ENCODE data around the gene DLX5. TPM values are rescaled to one million over a fixed set of nuclear protein-coding genes. Genes with fewer than 3 reads are reported as not detected.

The DLX5 gene
- total and polyA plus RNA-seq, 4 donors = 1.1 to 1.4 TPM; not detected in 2

DNA sequence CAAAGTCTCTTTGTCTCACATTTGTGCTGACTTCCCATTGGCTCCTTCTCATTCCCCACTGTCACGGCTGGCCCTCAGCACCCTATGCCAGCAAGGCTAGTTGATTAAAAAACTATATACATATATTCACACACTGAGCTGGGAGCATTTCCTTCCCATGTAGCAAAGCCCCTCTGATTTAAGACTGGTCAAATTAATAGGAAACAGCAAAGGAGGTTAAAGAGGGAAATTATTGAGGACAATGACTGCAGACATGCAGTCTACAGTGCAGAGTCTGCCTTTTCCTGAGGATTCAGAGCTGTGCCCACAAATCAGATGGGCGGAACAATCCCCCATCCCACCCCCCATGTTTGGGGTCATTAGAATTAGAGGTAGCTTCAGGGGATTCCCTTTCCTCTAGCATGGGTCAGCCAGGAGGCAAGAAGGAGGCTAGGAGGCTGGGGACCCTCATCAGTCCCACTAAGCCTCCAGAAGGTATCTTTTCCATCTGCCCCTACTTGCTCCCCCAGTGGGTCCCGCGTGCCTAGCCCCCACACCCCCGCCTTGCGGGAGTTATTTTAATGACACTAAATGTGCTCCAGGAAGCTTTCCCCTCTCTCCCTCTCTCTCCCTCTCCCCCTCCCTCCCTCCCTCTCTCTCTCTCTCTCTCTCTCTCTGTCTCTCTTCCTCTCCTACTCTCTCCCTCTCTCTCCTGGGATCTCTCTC, 29.1 kb downstream of the DLX5 start:
- DNase-seq (no peak), ATAC-seq (ENCODE audit: low FRiP score) (no peak)
- no peaks in the 10 kb centered on the region for H3K36me3 ChIP-seq (ENCODE audit: control insufficient read depth in 1 of 2, insufficient read depth in 2 of 2, low read length in 1 of 2)
- H3K27me3 ChIP-seq (ENCODE audit: control insufficient read depth in 1 of 2, insufficient read depth in 2 of 2, low read length in 1 of 2) = no peaks in the 10 kb centered on the region
- no peak overlapping the region for H3K4me3 ChIP-seq (ENCODE audit: low read length in 2 of 2)
- no peak overlapping the region for H3K27ac ChIP-seq (ENCODE audit: low read depth in 1 of 2, low read length in 2 of 2)
- WGBS, 2 donors = 1 to 8% methylated on average over 6 of the region's 6 CpGs
- no peaks in the 10 kb centered on the region for H3K4me1 ChIP-seq (ENCODE audit: control insufficient read depth in 1 of 2, insufficient read depth in 2 of 2, low read length in 2 of 2)
- intact Hi-C loops (cut with DNase I) = no loop called here
- peaks cover 2% of the 10 kb centered on the region for H3K9me3 ChIP-seq (ENCODE audit: control insufficient read depth, low read length)

DNA sequence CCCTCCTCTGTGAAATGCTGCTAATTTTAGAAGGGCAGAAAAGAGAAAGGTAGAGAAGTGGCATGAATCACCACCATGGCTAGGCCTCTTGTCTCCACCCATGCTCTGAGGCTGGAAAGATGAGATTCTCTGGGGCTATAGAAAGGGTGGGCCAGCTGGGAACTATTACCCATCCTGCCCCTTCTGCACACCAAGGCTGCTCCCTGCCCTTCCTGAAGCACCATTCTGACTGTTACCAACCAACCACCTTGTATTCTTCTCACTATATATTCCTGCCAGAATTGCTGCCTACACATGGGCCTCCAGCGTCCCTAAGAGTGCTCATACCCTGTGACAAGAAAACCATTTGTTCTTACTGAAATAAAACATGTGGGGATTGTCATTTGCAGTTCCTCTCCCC, 30.7 kb downstream of the DLX5 start:
- intact Hi-C loops (cut with DNase I) = no loop called here
- H3K36me3 ChIP-seq (ENCODE audit: control insufficient read depth in 1 of 2, insufficient read depth in 2 of 2, low read length in 1 of 2) = no peaks in the 10 kb centered on the region
- H3K9me3 ChIP-seq (ENCODE audit: control insufficient read depth, low read length) = peaks cover 2% of the 10 kb centered on the region
- 24 to 57% methylated on average over 1 of the region's 1 CpG for WGBS, 2 donors
- no peaks in the 10 kb centered on the region for H3K27me3 ChIP-seq (ENCODE audit: control insufficient read depth in 1 of 2, insufficient read depth in 2 of 2, low read length in 1 of 2)
- no peak overlapping the region for H3K4me3 ChIP-seq (ENCODE audit: low read length in 2 of 2)
- no peak overlapping the region for H3K27ac ChIP-seq (ENCODE audit: low read depth in 1 of 2, low read length in 2 of 2)
- no peaks in the 10 kb centered on the region for H3K4me1 ChIP-seq (ENCODE audit: control insufficient read depth in 1 of 2, insufficient read depth in 2 of 2, low read length in 2 of 2)
- no peak for ATAC-seq (ENCODE audit: low FRiP score)
- no peak for DNase-seq

DNA sequence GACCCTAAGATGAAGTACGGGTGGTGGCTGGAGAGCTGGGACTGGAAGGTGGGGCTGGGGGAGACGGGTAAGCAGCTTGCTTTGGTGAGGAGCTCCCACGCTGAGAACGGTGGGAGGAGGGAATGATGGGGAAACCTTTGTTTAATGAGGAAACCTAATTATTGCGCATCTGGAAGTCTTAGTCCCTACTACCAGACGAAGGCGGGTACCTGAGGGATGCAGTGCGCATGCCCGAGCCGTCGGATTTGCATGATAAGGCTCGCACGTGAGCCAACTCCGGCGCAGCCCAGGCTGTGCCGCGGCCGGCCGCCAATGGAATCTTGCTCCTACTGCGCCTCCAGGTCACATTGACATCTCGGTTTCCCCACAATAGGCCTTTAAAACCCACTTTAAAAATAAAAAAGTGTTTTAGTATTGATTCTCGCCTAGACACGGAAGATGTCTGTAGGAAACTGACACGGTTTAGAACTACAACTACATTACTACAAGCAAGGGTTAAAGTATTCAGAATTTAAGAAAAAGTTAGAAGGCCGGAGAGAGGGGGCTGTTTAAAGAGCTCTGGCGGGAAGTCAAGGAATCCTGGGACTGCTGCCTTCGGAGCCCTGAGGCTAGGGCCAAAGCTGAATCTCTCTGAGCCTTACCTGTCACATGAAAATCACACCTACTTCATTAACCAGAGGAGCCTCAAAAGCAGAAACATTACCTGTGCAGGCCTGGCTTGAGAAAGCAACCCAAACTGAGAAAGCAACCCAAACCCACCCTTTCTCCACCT, 31.4 kb downstream of the DLX5 start:
- H3K9me3 ChIP-seq (ENCODE audit: control insufficient read depth, low read length) = peaks cover 2% of the 10 kb centered on the region
- DNase-seq (no peak), ATAC-seq (ENCODE audit: low FRiP score) (no peak)
- H3K4me3 ChIP-seq (ENCODE audit: low read length in 2 of 2) = no peak overlapping the region
- H3K4me1 ChIP-seq (ENCODE audit: control insufficient read depth in 1 of 2, insufficient read depth in 2 of 2, low read length in 2 of 2) = no peaks in the 10 kb centered on the region
- H3K27me3 ChIP-seq (ENCODE audit: control insufficient read depth in 1 of 2, insufficient read depth in 2 of 2, low read length in 1 of 2) = no peaks in the 10 kb centered on the region
- H3K36me3 ChIP-seq (ENCODE audit: control insufficient read depth in 1 of 2, insufficient read depth in 2 of 2, low read length in 1 of 2) = no peaks in the 10 kb centered on the region
- 7 to 20% methylated on average over 27 of the region's 27 CpGs for WGBS, 2 donors
- intact Hi-C loops (cut with DNase I) = no loop called here
- H3K27ac ChIP-seq (ENCODE audit: low read depth in 1 of 2, low read length in 2 of 2) = no peak overlapping the region

DNA sequence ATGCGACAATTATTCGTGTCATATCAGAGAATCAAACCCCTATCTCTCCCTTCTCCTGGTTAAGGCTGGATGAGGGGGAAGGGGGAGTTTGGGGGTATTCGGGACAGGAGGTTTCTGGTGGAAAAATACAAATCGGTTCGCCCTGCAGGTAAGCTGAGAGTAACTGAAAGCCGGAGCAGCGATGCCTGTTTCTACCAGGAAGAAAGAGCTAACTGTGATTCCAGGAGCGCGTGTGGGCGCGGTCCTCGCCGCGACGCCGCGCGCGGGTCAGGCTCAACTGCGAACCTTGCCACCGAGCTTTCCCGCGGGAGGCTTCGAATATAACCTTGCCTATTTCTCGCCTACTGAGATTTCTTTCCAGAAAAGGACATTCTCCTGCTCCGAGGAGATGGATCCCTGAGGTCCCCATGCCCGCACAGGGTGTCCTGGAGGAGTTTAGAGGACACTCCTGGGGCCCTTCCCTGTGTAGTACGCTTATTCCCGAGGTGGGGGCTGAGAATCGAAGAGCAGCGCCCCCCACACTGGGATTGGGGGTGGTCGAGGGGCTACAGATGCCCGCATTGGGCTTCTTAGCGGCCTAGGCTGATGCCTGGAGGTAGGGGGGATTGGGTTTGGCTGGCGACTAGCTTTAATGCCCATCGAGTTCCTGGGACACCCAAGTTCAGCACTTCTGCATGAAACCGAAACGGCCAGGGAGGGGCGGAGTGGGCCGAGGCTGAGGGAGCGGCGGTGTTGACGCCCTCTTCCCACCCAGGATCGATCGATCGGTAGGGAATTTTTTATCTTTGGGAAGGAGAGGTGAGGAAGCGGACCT, 32.2 kb downstream of the DLX5 start:
- Histone ChIP-seq H3K4me3 (ENCODE audit: low read length in 2 of 2) (no peak overlapping the region), H3K4me1 (ENCODE audit: control insufficient read depth in 1 of 2, insufficient read depth in 2 of 2, low read length in 2 of 2) (no peaks in the 10 kb centered on the region), H3K27ac (ENCODE audit: low read depth in 1 of 2, low read length in 2 of 2) (no peak overlapping the region), H3K36me3 (ENCODE audit: control insufficient read depth in 1 of 2, insufficient read depth in 2 of 2, low read length in 1 of 2) (no peaks in the 10 kb centered on the region), H3K9me3 (ENCODE audit: control insufficient read depth, low read length) (peaks cover 2% of the 10 kb centered on the region), H3K27me3 (ENCODE audit: control insufficient read depth in 1 of 2, insufficient read depth in 2 of 2, low read length in 1 of 2) (no peaks in the 10 kb centered on the region)
- whole genome bisulfite sequencing, 2 donors = 7 to 11% methylated on average over 47 of the region's 47 CpGs
- DNase-seq (no peak), ATAC-seq (ENCODE audit: low FRiP score) (no peak)
- intact Hi-C loops (cut with DNase I) = no loop called here

DNA sequence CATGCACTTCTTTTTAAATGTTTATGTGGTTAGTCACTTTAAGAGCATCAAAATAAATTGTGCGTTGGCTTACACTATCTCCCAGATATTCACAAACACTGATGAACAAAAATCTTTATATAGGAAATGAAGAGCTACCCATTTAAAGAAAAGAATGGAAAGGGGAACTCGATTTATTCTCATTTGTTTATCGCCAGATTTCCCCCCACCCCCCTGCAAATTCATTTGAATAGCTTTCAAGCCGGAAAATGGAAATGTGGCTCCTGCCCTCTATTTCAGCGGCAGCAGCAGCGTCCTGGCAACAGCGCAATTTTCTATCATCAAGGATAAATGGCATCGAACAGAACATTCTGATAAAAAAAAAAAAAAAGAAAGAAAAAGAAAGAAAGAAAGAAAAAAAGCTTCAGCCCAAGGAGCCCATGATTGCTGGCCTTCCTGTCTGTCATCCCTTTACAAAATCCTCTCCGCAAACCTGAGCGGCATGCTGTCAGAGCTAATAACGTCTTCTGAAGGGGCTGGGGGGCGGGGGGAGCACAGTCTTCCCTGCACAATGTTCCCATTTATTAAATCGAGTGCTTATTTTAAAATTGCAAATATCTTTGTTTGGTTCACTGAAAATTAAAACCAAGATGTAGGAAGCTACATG, 33.0 kb downstream of the DLX5 start:
- intact Hi-C loops (cut with DNase I) = no loop called here
- Histone ChIP-seq H3K27ac (ENCODE audit: low read depth in 1 of 2, low read length in 2 of 2) (no peak overlapping the region), H3K9me3 (ENCODE audit: control insufficient read depth, low read length) (peaks cover 2% of the 10 kb centered on the region), H3K36me3 (ENCODE audit: control insufficient read depth in 1 of 2, insufficient read depth in 2 of 2, low read length in 1 of 2) (no peaks in the 10 kb centered on the region), H3K27me3 (ENCODE audit: control insufficient read depth in 1 of 2, insufficient read depth in 2 of 2, low read length in 1 of 2) (no peaks in the 10 kb centered on the region), H3K4me3 (ENCODE audit: low read length in 2 of 2) (no peak overlapping the region), H3K4me1 (ENCODE audit: control insufficient read depth in 1 of 2, insufficient read depth in 2 of 2, low read length in 2 of 2) (no peaks in the 10 kb centered on the region)
- no peak for ATAC-seq (ENCODE audit: low FRiP score)
- no peak for DNase-seq
- 9 to 15% methylated on average over 13 of the region's 13 CpGs for WGBS, 2 donors

DNA sequence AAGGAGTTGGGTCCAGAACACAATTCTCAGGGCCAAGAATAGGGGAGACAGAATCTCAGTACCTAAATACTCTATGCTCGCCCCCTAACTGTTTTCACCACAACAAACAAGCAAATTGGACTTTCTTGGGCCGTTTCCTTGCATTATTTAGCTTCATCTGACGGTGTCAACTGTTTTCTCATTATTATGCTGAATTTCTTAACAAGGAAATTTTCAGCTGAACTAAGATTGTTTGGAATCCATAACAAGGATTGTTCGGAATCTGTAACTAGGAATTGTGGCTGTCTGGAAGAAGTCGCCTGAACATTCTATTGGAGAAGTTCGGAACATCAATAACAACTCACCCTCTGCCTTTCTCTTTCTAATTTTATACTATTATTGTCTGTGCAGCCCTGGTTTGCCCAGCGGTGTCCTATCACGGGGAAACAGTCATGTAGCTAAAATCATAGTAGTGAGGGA, 34.7 kb downstream of the DLX5 start:
- Histone ChIP-seq H3K27ac (ENCODE audit: low read depth in 1 of 2, low read length in 2 of 2) (no peak overlapping the region), H3K27me3 (ENCODE audit: control insufficient read depth in 1 of 2, insufficient read depth in 2 of 2, low read length in 1 of 2) (no peaks in the 10 kb centered on the region), H3K9me3 (ENCODE audit: control insufficient read depth, low read length) (peaks cover 2% of the 10 kb centered on the region), H3K36me3 (ENCODE audit: control insufficient read depth in 1 of 2, insufficient read depth in 2 of 2, low read length in 1 of 2) (no peaks in the 10 kb centered on the region), H3K4me3 (ENCODE audit: low read length in 2 of 2) (peak overlapping the region in 1 of 2 donors; percentile 22), H3K4me1 (ENCODE audit: control insufficient read depth in 1 of 2, insufficient read depth in 2 of 2, low read length in 2 of 2) (no peaks in the 10 kb centered on the region)
- ATAC-seq (ENCODE audit: low FRiP score) (no peak), DNase-seq (no peak)
- WGBS, 2 donors = 14 to 25% methylated on average over 8 of the region's 8 CpGs
- intact Hi-C loops (cut with DNase I) = no loop called here

DNA sequence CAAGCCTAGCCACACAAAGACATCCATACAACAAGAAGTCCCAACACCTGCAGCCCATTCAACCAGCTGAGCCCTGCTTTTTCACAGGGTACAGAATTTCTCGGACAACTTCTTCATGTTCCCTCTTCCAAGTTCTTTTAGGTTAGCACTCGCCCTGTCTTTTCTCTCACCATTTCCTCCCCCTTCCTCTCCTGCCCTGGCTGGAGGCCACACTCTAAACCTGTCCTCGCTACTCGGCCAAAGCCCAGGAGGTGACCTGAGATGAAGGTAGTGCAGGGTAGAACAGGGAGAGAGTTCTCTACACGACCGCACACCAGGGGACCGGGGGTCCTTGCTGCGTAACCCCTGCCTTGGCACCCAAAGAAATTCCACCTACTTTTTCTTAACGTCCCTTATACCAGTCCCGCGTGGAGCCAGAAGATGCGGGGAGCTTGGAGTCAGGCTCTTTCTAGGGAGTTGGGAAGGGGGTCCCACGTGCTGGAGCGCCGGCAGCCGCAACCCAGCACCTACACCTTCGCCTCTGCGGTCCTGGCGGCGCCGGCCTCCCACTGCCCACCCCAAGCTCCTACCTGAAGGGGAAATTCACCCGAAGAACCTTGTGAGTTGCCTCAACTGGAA, 35.3 kb downstream of the DLX5 start:
- intact Hi-C loops (cut with DNase I) = no loop called here
- no peak overlapping the region for H3K4me3 ChIP-seq (ENCODE audit: low read length in 2 of 2)
- ATAC-seq (ENCODE audit: low FRiP score) (no peak), DNase-seq (no peak)
- no peaks in the 10 kb centered on the region for H3K4me1 ChIP-seq (ENCODE audit: control insufficient read depth in 1 of 2, insufficient read depth in 2 of 2, low read length in 2 of 2)
- H3K27ac ChIP-seq (ENCODE audit: low read depth in 1 of 2, low read length in 2 of 2) = no peak overlapping the region
- H3K36me3 ChIP-seq (ENCODE audit: control insufficient read depth in 1 of 2, insufficient read depth in 2 of 2, low read length in 1 of 2) = no peaks in the 10 kb centered on the region
- 3 to 8% methylated on average over 22 of the region's 22 CpGs for WGBS, 2 donors
- peaks cover 2% of the 10 kb centered on the region for H3K9me3 ChIP-seq (ENCODE audit: control insufficient read depth, low read length)
- no peaks in the 10 kb centered on the region for H3K27me3 ChIP-seq (ENCODE audit: control insufficient read depth in 1 of 2, insufficient read depth in 2 of 2, low read length in 1 of 2)

DNA sequence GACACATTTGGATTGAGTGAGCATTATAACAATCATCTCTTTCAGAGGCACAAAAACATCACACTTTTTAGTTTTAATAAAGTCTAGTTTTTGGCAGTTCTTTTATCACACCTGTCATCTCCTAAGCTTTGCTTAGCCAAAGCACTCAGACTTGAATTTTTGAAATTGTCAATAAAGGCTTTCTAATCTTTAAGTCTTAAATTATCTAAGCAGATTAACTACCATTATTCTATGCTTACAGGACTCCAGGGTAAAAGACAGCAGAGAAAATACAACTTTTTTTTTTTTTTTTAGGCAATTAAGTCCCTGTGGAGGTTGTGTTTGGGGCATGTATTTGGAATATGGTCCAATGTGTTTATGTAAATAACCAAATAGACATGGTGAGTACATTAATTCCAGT, 36.9 kb downstream of the DLX5 start:
- no peak overlapping the region for H3K4me3 ChIP-seq (ENCODE audit: low read length in 2 of 2)
- no peak overlapping the region for H3K27ac ChIP-seq (ENCODE audit: low read depth in 1 of 2, low read length in 2 of 2)
- H3K4me1 ChIP-seq (ENCODE audit: control insufficient read depth in 1 of 2, insufficient read depth in 2 of 2, low read length in 2 of 2) = no peaks in the 10 kb centered on the region
- H3K36me3 ChIP-seq (ENCODE audit: control insufficient read depth in 1 of 2, insufficient read depth in 2 of 2, low read length in 1 of 2) = no peaks in the 10 kb centered on the region
- intact Hi-C loops (cut with DNase I) = no loop called here
- no peaks in the 10 kb centered on the region for H3K9me3 ChIP-seq (ENCODE audit: control insufficient read depth, low read length)
- DNase-seq (no peak), ATAC-seq (ENCODE audit: low FRiP score) (no peak)
- no peaks in the 10 kb centered on the region for H3K27me3 ChIP-seq (ENCODE audit: control insufficient read depth in 1 of 2, insufficient read depth in 2 of 2, low read length in 1 of 2)

Measured in aorta (tissue), 5 donors.